Measurements from ENCODE around the gene PIEZO1.

GRCh38 chr16:88732961-88733294 lies 52.1 kb downstream of the PIEZO1 start:
- TF ChIP-seq CTCF (IDR thresholded peaks at IDR 0.05) (no peak), POLR2AphosphoS5 (IDR thresholded peaks at IDR 0.05) (no peak)
